HEK293 (cell line): ENCODE measurements around the gene TRMT1L.

Source experiments
- BCL6B ChIP-seq: fragments of 450-650 bp; formaldehyde crosslinking; IDR thresholded peaks from 2 replicates; pipeline ENCODE4 v1.5.1; 2017; ENCODE audit warnings: missing biosample characterization, missing genetic modification characterization
- CTCF ChIP-seq: fragments of 450-650 bp; formaldehyde crosslinking; IDR thresholded peaks from 2 replicates; pipeline ENCODE4 v1.5.1; 2016; ENCODE audit warnings: missing biosample characterization, missing genetic modification characterization
- ELK4 ChIP-seq: IDR thresholded peaks from 2 replicates; pipeline ENCODE4 v1.6.1; 2011; ENCODE audit warnings: mild to moderate bottlenecking, low read depth, low read length, borderline replicate concordance
- PRDM1 ChIP-seq: fragments of 450-650 bp; formaldehyde crosslinking; IDR thresholded peaks from 2 replicates; pipeline ENCODE4; 2016; ENCODE audit warnings: missing biosample characterization, missing genetic modification characterization
- REST ChIP-seq: fragments of 450-650 bp; formaldehyde crosslinking; IDR thresholded peaks from 2 replicates; pipeline ENCODE4 v1.5.1; 2016; ENCODE audit warnings: missing biosample characterization, missing genetic modification characterization
- ZNF214 ChIP-seq: fragments of 450-650 bp; formaldehyde crosslinking; IDR thresholded peaks from 2 replicates; pipeline ENCODE4 v1.5.1; 2017; ENCODE audit warnings: missing biosample characterization, mild to moderate bottlenecking, missing genetic modification characterization, borderline replicate concordance
- ZNF350 ChIP-seq: fragments of 450-650 bp; formaldehyde crosslinking; IDR thresholded peaks from 2 replicates; pipeline ENCODE4 v1.5.0; 2017; ENCODE audit warnings: missing biosample characterization, mild to moderate bottlenecking, missing genetic modification characterization
- ZNF561 ChIP-seq: fragments of 450-650 bp; IDR thresholded peaks from 2 replicates; pipeline ENCODE4 v1.5.1; 2018; ENCODE audit warnings: missing biosample characterization, missing genetic modification characterization, borderline replicate concordance
- ZNF660 ChIP-seq: fragments of 450-650 bp; IDR thresholded peaks from 2 replicates; pipeline ENCODE4 v1.5.1; 2018; ENCODE audit warnings: missing biosample characterization, mild to moderate bottlenecking, missing genetic modification characterization
- ZNF701 ChIP-seq: fragments of 450-650 bp; formaldehyde crosslinking; IDR thresholded peaks from 2 replicates; pipeline ENCODE4 v1.5.1; 2016; ENCODE audit warnings: missing biosample characterization, missing genetic modification characterization
- ZSCAN5A ChIP-seq: fragments of 450-650 bp; formaldehyde crosslinking; IDR thresholded peaks from 2 replicates; pipeline ENCODE4 v1.5.1; 2016; ENCODE audit warnings: missing biosample characterization, missing genetic modification characterization

GRCh38 chr1:185193756-185194155, 37.0 kb upstream of the TRMT1L start:
- TF ChIP-seq BCL6B (tag by site-specific recombination) (no peak), CTCF (tag by site-specific recombination) (no peak), ZNF660 (tag by site-specific recombination) (no peak), ZSCAN5A (tag by site-specific recombination) (no peak), ZNF214 (tag by site-specific recombination) (no peak), PRDM1 (tag by site-specific recombination) (no peak), ZNF561 (tag by site-specific recombination) (no peak), REST (tag by site-specific recombination) (no peak), ELK4 (no peak), ZNF701 (tag by site-specific recombination) (no peak), ZNF350 (no peak)
